WTC11 (cell line): ENCODE results near the gene PCDHGA8.
"Not testable (repeated sequence)": the region's sequence is repeated elsewhere in the genome, so short reads cannot be mapped to it uniquely, and the experiment has no call there.

Source experiments
- CREM ChIP-seq: sonication (generic); formaldehyde crosslinking; IDR thresholded peaks from 2 replicates; pipeline ENCODE4 v1.8.1; 2022; ENCODE audit warnings: mild to moderate bottlenecking, missing genetic modification reagents, moderate library complexity
- ETV6 ChIP-seq: sonication (generic); formaldehyde crosslinking; IDR thresholded peaks from 2 replicates; pipeline ENCODE4 v1.8.1; 2022; ENCODE audit warnings: mild to moderate bottlenecking, missing genetic modification reagents
- NR3C1 ChIP-seq: sonication (generic); formaldehyde crosslinking; conservative IDR thresholded peaks from 2 replicates; pipeline ENCODE4 v1.8.1; 2023; ENCODE audit warnings: low read depth, mild to moderate bottlenecking, missing genetic modification reagents
- TF ChIP-seq, protein P1 (sequence below): sonication (generic); formaldehyde crosslinking; IDR thresholded peaks from 2 replicates; pipeline ENCODE4 v1.8.0; 2022; ENCODE audit warnings: mild to moderate bottlenecking, missing genetic modification reagents
- TF ChIP-seq, protein P2 (sequence below): sonication (generic); formaldehyde crosslinking; IDR thresholded peaks from 2 replicates; pipeline ENCODE4 v1.8.1; 2022; ENCODE audit warnings: low read depth, missing genetic modification reagents, borderline replicate concordance
- TF ChIP-seq, protein P3 (sequence below): fragments of 200-600 bp; IDR thresholded peaks from 2 replicates; pipeline ENCODE4 v1.8.0; 2022; ENCODE audit warnings: antibody characterized with exemption
- TF ChIP-seq, protein P4 (sequence below): fragments of 250-450 bp; sonication (Bioruptor Pico); conservative IDR thresholded peaks from 2 replicates; pipeline ENCODE4 v1.9.0; 2021; ENCODE audit warnings: mild to moderate bottlenecking
- TF ChIP-seq, protein P5 (sequence below): sonication (generic); formaldehyde crosslinking; IDR thresholded peaks from 2 replicates; pipeline ENCODE4 v1.8.1; 2022; ENCODE audit warnings: low read depth, mild to moderate bottlenecking, moderate library complexity, missing genetic modification reagents, borderline replicate concordance

DNA sequence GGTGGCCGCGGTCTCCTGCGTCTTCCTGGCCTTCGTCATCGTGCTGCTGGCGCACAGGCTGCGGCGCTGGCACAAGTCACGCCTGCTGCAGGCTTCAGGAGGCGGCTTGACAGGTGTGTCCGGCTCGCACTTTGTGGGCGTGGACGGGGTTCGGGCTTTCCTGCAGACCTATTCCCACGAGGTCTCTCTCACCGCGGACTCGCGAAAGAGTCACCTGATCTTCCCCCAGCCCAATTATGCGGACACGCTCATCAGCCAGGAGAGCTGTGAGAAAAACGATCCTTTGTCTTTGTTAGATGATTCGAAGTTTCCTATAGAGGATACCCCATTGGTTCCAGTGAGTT, 22.8 kb downstream of the PCDHGA8 start:
- TF ChIP-seq, protein P1, sequence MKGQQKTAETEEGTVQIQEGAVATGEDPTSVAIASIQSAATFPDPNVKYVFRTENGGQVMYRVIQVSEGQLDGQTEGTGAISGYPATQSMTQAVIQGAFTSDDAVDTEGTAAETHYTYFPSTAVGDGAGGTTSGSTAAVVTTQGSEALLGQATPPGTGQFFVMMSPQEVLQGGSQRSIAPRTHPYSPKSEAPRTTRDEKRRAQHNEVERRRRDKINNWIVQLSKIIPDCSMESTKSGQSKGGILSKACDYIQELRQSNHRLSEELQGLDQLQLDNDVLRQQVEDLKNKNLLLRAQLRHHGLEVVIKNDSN (CRISPR knock-in tag): not testable (repeated sequence)
- not testable (repeated sequence) for TF ChIP-seq NR3C1; CREM (CRISPR knock-in tag); ETV6 (CRISPR knock-in tag)
- TF ChIP-seq, protein P2, sequence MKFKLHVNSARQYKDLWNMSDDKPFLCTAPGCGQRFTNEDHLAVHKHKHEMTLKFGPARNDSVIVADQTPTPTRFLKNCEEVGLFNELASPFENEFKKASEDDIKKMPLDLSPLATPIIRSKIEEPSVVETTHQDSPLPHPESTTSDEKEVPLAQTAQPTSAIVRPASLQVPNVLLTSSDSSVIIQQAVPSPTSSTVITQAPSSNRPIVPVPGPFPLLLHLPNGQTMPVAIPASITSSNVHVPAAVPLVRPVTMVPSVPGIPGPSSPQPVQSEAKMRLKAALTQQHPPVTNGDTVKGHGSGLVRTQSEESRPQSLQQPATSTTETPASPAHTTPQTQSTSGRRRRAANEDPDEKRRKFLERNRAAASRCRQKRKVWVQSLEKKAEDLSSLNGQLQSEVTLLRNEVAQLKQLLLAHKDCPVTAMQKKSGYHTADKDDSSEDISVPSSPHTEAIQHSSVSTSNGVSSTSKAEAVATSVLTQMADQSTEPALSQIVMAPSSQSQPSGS: not testable (repeated sequence)
- TF ChIP-seq, protein P3, sequence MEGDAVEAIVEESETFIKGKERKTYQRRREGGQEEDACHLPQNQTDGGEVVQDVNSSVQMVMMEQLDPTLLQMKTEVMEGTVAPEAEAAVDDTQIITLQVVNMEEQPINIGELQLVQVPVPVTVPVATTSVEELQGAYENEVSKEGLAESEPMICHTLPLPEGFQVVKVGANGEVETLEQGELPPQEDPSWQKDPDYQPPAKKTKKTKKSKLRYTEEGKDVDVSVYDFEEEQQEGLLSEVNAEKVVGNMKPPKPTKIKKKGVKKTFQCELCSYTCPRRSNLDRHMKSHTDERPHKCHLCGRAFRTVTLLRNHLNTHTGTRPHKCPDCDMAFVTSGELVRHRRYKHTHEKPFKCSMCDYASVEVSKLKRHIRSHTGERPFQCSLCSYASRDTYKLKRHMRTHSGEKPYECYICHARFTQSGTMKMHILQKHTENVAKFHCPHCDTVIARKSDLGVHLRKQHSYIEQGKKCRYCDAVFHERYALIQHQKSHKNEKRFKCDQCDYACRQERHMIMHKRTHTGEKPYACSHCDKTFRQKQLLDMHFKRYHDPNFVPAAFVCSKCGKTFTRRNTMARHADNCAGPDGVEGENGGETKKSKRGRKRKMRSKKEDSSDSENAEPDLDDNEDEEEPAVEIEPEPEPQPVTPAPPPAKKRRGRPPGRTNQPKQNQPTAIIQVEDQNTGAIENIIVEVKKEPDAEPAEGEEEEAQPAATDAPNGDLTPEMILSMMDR: not testable (repeated sequence)
- TF ChIP-seq, protein P4, sequence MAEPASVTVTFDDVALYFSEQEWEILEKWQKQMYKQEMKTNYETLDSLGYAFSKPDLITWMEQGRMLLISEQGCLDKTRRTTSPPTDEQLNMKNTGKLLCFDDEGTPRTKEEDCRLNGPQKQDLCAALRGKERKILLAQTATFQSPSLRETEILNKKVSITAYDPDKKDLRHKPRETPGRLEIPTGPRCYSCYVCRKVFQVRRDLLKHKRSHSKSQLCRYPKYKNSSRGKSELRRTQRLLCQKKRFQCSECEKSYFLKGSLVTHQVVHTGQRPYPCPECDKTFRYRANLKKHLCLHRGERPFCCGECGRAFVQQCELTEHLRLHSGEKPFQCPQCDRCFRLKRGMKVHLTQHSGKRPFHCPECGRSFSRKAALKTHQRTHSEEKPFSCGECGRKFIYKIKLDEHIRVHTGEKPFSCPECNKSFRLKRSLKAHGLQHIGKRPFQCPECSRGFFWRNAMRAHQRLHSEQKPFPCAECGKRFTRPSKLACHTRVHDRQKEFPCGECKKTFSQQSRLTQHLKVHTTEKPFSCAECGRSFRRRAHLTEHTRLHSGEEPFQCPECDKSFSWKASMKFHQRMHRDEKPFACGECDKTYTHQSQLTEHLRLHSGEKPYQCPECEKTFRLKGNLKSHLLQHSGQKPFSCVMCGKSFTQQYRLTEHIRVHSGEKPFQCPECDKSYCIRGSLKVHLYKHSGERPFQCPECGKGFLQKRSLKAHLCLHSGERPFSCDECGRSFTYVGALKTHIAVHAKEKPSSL (CRISPR knock-in tag): not testable (repeated sequence)
- TF ChIP-seq, protein P5, sequence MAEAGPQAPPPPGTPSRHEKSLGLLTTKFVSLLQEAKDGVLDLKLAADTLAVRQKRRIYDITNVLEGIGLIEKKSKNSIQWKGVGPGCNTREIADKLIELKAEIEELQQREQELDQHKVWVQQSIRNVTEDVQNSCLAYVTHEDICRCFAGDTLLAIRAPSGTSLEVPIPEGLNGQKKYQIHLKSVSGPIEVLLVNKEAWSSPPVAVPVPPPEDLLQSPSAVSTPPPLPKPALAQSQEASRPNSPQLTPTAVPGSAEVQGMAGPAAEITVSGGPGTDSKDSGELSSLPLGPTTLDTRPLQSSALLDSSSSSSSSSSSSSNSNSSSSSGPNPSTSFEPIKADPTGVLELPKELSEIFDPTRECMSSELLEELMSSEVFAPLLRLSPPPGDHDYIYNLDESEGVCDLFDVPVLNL: not testable (repeated sequence)
